AG04450 (cell line): ENCODE results near the gene ATF4. TPM values are rescaled to one million over a fixed set of nuclear protein-coding genes. Genes with fewer than 3 reads are reported as not detected.

ENCODE experiments used
- CTCF ChIA-PET: fragments of 300-600, 350-600 bp; formaldehyde crosslinking; extraction: SDS; loops from one replicate; lab custom pipeline; 2022; ENCODE audit warnings: antibody characterized with exemption, inconsistent platforms; lab: Charles Lee
- POLR2A ChIA-PET: fragments of 350-600 bp; formaldehyde crosslinking; extraction: SDS; loops from one replicate; lab custom pipeline; 2021; ENCODE audit warnings: antibody characterized with exemption, inconsistent platforms; lab: Yijun Ruan, JAX
- DNase-seq: peaks from one replicate; pipeline ENCODE4 v3.0.0-alpha.2; 2011; ENCODE audit warnings: low read depth, low spot score
- H3K27ac ChIP-seq: one replicate; pipeline ENCODE4 v1.5.1; 2012; ENCODE audit warnings: low read depth, low read length, control low read depth
- H3K27me3 ChIP-seq: one replicate; pipeline ENCODE4 v1.6.0; 2012; ENCODE audit warnings: low read length; ENCODE audit not compliant: control insufficient read depth, insufficient read depth
- H3K4me3 ChIP-seq: 2 replicates; pipeline ENCODE4 v1.5.1; 2011; ENCODE audit warnings: mild to moderate bottlenecking, low read depth, low read length, control low read depth
- H3K9me3 ChIP-seq: 2 replicates; pipeline ENCODE4 v1.5.1; 2012; ENCODE audit warnings: low read length; ENCODE audit not compliant: control insufficient read depth, insufficient read depth
- CTCF ChIP-seq: IDR thresholded peaks from 2 replicates; pipeline ENCODE4 v1.5.1; 2011; ENCODE audit warnings: low read depth, low read length, control low read depth, inconsistent platforms
- polyA plus RNA-seq: library from polyadenylated mRNA; depleted of rRNA; stranded (reverse); fragments of >200 nt; gene quantifications from 2 replicates; pipeline ENCODE4 v1.2.3, GENCODE V29; 2011

The ATF4 gene
- polyA plus RNA-seq, 1 experiment, result 936 TPM

- Histone ChIP-seq H3K27ac (peak overlapping the region; percentile 21), H3K9me3 (no peaks in the 10 kb centered on the region; the same call in 1 of the 2 replicates), H3K27me3 (no peaks in the 10 kb centered on the region), H3K4me3 (no peak overlapping the region)
- no peak for DNase-seq
- no peak for TF ChIP-seq CTCF
- CTCF ChIA-PET, result interaction anchor here (0.8 to 3.3 kb wide), 2 partner anchors 31 to 34 kb away, joined by 3 to 41 read pairs; no protein-coding TSS in a partner anchor
- POLR2A ChIA-PET, result interaction anchor here (0.6 to 1.8 kb wide), 3 partner anchors 30 to 512 kb away, joined by 3 to 5 read pairs (median 5); no protein-coding TSS in a partner anchor
Observed at GRCh38 chr22:39527481-39527961, 7.2 kb downstream of the ATF4 start.

- no peak for DNase-seq
- CTCF ChIA-PET, result interaction anchor here (0.8 to 3.3 kb wide), 18 partner anchors 8 to 649 kb away, joined by 3 to 41 read pairs (median 6); partner anchors contain the start of genes ATF4, RPL3, TAB1 and TNRC6B
- Histone ChIP-seq H3K4me3 (no peak overlapping the region), H3K27me3 (no peaks in the 10 kb centered on the region), H3K9me3 (no peaks in the 10 kb centered on the region; the same call in 1 of the 2 replicates), H3K27ac (peak overlapping the region; percentile 21)
- no peak for TF ChIP-seq CTCF
- POLR2A ChIA-PET, result interaction anchor here (0.5 to 4.1 kb wide), 8 partner anchors 8 to 734 kb away, joined by 3 to 44 read pairs (median 4); partner anchors contain the start of genes ATF4 and MIEF1
Observed at GRCh38 chr22:39528080-39528661, 7.8 kb downstream of the ATF4 start.

- Histone ChIP-seq H3K4me3 (peak overlapping the region; percentile 29; the same call in 1 of the 2 replicates), H3K27ac (no peak overlapping the region), H3K9me3 (no peaks in the 10 kb centered on the region; the same call in 1 of the 2 replicates), H3K27me3 (no peaks in the 10 kb centered on the region)
- ChIA-PET POLR2A (interaction anchor here (0.5 to 4.1 kb wide), 10 partner anchors 9 to 816 kb away, joined by 3 to 44 read pairs (median 4); partner anchors contain the start of genes ATF4, MIEF1 and RPL3), CTCF (interaction anchor here (0.5 to 3.3 kb wide), 38 partner anchors 9 to 1089 kb away, joined by 3 to 41 read pairs (median 4); partner anchors contain the start of genes ATF4, RPL3, TAB1 and TNRC6B)
- peak; percentile 99 for TF ChIP-seq CTCF
- DNase-seq, result peak; percentile 84
Observed at GRCh38 chr22:39528681-39529486, 8.5 kb downstream of the ATF4 start.

- ChIA-PET POLR2A (interaction anchor here (0.6 to 4.1 kb wide), 6 partner anchors 9 to 816 kb away, joined by 3 to 44 read pairs (median 6); partner anchors contain the start of genes ATF4, MIEF1 and RPL3), CTCF (interaction anchor here (0.5 to 3.3 kb wide), 23 partner anchors 10 to 919 kb away, joined by 3 to 41 read pairs (median 5); partner anchors contain the start of genes ATF4, RPL3 and TAB1)
- no peak for DNase-seq
- Histone ChIP-seq H3K27ac (no peak overlapping the region), H3K9me3 (no peaks in the 10 kb centered on the region; the same call in 1 of the 2 replicates), H3K27me3 (no peaks in the 10 kb centered on the region), H3K4me3 (peak overlapping the region; percentile 29; the same call in 1 of the 2 replicates)
- no peak for TF ChIP-seq CTCF
Observed at GRCh38 chr22:39529487-39529851, 9.1 kb downstream of the ATF4 start.
